GM21786 (cell line): ENCODE measurements around the gene RAE1.

ENCODE experiments used
- ATAC-seq: cut with Tn5 transposase; IDR thresholded peaks from one replicate; pipeline ENCODE4 v1.9.1; 2021; ENCODE audit not compliant: unreplicated experiment

The RAE1 gene

DNA sequence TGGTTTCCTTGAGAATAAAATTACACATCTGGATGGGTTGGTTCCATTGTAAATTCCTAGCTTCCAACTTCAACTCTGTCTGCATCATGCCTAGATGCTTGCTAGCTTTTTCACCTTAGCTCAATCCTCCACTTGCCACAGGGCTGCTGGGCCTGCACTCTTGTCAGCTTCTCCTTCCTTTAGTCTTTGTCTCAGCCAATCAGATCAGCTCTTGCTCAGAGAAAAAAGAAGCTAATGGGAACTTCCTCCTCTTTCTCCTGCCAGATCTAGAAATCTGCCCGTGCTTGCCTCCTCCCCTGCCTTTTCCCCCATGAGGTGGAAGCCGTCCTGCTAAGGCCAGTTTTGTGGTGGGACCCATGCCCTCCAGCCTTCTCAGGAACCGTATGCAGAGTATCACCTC is 18.5 kb downstream of the RAE1 start:
- ATAC-seq, result no peak

DNA sequence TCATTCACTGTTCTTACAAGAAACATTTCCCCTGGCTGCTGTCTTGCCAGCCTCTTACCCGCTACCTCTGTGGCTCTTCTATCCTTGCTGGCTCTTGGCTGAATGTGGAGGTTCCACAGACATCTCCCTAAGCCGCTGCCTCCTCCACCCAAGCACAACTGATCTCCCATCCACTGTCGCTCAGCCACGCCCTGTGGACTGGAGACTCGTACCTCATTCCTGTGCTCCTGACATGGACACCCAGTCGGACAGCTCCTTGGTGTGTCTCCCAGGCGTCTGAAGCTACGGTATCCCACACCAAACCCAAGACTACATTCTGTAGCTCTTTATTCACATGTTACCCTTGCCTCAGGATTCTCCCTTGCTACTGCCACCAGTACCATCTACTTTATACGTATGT is 19.3 kb downstream of the RAE1 start:
- no peak for ATAC-seq

DNA sequence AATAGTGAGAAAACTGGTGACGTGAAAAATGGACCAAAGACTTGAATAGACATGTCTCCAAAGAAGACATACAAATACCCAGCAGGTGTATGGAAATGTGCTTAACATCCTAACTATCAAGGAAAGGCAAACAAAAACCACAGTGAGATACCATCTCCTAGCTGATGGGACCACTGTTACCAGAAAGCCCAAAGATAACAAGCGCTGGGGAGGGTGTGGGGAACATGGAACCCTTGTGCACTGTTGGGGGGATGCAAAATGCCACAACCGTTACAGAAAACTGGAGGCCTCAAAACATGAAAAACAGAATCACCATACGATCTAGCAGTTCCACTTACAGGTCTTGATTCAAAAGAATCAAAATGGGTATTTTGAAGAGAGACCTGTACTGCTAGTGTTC is 20.3 kb downstream of the RAE1 start:
- ATAC-seq, result no peak

DNA sequence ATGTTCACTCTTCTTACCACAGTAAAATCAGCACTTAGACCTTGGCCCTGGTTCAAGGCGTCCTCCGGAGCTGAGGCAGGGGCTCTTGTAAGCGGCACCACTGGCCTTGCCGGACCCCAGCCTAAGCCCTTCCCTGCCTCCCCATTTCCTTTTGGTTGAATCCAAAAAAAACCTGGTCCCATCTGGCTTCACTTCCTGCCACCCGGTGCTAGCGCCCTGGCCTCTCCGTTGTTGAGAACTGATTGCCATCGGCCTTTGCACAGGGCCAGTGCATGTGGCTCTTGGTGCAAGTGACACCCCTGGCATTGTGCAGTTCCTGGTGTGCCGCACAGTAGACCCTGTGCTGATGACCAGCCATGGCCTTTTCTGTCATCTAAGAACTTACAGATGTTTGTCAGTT is 21.1 kb downstream of the RAE1 start:
- no peak for ATAC-seq

DNA sequence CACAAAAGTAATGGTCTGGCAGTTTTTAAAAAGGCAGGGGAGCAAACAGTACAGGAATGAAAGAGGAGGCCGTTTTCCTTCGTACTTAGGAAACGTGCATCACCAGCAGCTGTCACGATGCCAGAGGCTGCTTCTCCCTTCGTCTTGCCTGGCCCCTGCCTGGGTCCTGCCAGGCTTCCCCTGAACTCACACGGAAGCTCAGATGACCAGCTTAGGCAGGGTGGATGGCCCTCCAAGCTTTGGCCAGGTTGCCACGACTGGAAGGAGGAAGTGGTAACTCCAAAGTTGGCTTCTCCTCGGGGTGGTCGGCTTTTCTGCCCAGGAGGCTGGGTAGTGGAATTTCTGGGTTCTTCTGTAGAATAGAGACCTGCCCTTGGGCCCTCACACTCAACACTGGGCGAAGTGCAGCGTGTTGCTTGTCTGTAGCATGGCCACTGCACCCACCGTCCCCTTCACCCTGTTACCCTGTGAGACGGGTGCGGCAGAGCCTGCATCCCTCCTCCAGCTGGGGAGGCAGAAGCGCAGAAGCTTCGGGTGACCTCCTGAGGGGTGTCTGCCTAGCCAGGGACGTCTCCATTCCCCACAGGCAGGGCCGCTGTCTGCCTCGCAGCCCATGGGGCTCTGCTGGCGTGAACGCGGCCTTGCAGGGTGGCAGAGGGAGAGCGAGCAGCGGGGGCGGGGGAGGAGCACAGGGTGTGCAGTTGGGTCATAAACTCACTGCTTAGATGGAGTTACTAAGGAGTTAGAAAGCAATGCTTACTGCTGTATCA is 21.7 kb downstream of the RAE1 start:
- ATAC-seq, result no peak

DNA sequence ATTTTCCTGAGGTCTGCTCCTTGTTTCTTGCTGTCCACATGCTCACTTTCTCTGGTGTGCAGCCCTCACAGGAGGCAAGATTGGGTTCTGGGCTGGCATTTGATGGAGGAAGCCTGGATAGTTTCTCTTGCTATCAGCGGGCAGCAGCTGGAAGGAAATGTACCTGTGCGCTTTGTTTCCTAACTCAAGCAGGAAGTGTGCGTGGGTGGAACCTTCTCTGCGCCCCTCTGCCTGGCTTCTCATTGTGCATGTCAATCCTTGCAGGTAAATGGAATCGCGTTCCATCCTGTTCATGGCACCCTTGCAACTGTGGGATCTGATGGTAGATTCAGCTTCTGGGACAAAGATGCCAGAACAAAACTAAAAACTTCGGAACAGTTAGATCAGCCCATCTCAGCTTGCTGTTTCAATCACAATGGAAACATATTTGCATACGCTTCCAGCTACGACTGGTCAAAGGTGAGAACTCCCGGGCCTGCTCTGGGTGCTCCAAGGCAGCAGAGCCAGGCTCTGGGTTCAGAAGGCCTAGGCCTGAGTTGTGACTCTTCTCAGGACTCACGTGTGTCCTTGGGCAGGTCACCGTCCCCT is 23.4 kb downstream of the RAE1 start:
- ATAC-seq, result no peak

DNA sequence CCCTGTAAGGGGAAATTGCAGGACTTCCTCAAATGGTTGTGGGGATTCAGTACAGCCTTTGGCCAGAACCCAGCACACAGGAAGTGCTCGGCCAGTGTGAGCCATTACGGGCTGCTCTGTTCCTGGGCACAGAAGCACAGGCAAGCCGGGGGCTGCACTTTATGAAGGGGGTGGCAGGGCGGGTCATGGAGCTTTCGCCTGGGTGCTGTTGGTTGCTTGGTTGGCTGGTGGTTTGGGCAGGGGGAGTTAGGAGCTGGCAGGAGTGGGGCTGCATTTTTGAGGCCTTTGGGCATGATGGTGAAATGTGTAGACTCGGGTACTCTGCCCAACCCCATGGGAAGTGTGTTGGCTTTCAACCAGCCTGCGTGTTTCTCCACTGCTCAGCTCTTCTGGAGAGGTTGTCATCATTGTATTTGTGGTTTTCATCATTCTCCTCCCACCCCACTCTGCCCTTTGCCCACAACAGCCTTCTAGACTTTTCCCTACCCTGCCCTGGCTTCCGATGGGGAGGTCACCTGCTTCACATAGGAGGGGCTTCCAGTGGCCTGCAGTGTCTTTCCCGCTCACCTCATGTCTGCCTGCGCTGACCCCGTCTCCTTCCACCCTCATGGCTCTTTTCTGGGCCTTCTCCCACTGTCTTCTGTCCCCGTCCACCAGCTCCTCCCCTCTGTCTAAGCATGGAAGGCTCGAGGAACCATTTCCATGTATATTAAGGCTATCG is 24.0 kb downstream of the RAE1 start:
- ATAC-seq, result no peak

DNA sequence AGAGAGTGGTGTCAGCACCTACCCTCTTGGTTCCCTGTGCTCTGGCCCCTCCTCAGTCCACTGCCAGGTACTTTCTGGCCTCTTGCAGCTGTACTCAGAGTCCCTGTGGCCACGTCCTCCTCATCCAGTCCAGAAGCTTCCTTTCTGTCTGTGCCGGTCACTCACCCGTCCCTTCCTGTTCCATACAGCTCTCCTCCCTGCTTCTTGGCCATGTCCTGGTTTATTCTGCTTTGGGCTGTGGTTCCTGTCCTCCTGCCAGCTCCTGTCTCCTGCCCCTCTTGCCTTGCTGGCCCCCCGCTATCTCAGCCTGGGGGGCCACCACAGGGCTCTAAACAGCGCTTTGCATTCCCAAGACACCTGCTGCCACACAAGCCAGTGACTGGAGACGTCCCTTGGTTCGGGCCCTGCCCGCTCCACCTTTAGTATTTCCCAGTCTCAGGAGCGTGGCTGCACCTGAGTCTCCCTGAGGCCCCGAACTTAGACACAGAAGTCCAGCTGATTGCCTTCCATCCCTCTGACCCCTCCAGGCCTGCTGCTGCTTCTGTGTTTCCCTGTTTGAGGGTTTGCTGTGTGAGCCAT is 24.7 kb downstream of the RAE1 start:
- ATAC-seq, result no peak

DNA sequence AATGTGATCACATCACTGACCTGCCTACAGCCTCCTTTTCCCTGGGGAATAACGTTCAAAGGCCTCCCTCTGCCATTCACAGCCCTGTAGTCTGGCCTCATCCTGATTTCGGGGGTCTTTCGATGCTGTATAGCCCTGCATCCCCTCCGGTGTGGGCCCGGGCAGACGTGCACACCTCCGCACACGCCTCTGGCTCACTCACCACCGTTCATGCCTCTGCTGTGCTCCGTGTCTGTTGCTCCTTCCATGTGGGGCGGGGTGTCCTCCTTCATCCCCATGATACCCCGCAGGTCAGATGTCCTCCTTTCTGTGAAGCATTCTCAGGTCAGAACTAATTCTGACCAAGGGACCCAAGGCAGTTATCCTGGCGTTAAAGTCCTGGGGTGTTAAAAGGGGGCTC is 26.3 kb downstream of the RAE1 start:
- ATAC-seq, result no peak

DNA sequence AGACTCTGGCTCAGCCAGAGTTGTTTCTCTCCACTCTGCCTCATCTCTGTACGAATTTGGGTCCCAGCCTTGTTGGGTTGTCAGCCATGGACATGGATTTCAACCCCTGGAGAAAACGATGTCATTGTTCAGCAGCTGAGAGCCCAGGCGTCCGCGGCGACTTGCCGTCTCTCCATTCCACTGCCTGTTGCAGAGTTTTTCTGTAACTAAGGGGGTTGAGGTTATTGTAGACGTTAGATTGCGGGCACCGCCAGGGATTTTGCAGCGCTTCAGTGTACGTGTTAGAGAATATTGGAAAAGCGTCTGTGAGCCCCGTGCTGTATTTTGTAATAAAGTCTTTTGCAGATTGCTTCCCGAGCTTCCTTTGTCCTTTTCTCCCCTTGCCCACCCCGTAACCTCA is 27.1 kb downstream of the RAE1 start:
- ATAC-seq, result no peak

DNA sequence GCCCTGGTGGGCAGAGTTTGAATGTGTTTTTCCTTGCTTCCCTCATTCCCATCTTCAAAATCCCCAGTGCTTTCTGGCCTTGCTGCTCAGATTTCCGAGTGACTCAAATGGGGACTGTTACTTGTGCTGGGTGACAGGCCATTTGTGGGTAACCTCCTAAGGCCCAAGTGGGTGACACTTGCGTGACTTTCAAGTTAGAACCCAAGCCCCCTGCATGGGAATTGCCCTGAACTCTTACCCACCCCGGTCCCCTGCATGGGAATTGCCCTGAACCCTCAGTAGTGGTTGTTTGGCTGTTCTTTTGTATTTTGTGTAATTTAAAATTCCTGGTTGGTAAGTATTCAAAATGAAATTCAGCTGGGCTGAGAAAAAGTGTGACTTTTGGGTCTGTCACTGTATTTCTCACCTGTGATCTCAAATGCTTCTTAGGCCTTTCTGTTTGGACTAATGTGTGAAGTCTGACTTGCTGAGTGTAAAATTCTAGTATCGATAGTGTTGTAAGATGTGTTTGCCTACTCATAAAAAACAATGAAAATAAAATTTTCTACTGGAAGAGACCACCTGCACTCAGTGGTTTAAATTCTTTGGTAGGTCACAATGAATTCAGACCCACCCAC is 27.7 kb downstream of the RAE1 start:
- ATAC-seq, result no peak

DNA sequence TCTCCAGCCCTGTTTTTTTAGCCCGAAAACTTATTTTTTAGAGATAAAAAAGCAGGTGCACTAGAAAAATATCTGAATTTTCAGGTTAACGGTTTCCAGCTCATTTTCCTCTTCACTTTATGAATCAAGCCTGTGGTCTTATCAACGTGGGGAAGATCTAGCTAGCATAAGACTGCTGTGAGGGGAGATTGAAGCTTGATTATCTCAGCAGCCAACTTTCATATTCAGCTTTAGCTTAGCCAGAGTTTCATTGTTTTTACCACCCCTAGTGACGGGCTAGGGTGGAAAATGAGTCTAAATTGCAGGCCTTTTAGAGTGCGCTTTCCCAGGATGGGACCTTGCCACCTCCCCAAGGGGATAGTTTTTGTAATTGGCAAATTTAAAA is 28.2 kb downstream of the RAE1 start:
- no peak for ATAC-seq

DNA sequence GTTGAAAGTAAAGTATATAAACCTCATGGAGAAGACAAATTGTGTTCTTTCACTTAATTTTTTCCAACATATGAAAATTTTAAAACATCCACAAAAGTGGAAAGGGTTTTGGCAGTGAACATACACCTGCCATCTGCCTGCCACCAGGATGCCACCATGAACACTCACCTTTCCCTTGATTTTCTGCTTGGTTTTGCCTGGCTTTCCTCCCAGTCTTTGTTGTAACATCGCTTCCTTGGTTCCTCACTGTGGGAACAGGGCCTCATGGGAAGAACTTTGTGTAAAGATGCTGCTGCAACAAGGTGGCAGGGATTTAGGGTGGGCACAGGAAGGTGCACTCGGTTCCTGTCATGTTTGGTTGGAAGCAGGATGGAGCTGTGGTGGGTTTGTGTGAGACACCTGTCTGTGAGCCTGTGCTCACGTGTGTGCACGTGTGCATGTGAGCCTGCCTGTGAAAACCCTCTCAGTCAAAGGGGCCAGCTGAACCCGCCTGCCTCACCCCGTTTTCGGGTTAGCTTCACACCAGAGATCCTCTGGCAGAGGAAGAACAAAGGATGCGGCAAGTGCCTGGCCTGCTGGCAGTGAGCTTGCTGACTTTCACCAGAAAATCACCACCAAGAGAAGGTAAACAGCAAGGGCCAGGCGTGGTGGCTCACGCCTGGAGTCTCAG is 29.2 kb downstream of the RAE1 start:
- ATAC-seq, result no peak

DNA sequence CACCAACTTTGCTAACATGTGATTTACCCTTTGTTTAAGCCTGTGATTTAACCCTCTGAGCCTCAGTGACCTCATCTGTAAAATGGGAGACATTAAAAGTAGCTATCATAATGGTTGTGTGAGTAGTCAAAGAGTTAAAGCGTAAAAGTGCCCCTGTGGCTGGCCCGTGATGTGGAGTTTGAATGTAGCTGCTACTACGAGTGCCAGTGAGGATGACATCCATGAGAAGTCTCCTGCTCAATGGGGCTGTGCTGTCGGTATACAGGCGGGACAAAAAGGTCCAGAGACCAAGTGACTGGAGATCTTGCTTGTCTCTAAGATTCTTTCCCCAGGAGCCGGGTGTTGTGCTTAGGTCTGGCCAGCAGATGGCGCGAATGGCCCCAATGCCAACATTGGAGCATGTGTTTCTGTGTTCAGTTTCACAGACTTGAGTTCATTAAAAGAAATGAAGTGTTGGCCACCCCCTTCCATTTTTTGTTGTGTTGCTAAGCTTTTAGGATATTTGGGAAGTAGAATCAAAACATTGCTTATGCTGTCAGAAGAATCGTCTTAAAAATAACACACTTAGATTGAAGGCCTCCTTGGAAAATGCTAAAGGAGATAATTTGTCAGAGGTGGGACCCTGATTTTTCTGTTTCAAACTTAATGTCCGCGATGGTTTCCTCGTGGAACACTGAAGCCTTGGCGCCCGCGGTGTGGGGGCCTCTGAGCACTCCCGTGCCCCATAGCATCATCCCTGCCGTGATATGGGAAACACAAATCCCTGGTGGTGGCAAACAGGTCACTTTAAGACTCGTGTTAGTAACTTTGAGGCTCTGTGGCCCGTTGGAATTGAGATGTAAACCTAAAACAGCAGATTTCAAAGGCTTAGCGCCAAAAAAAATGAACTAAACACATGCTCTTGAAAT is 30.8 kb downstream of the RAE1 start:
- ATAC-seq, result no peak

DNA sequence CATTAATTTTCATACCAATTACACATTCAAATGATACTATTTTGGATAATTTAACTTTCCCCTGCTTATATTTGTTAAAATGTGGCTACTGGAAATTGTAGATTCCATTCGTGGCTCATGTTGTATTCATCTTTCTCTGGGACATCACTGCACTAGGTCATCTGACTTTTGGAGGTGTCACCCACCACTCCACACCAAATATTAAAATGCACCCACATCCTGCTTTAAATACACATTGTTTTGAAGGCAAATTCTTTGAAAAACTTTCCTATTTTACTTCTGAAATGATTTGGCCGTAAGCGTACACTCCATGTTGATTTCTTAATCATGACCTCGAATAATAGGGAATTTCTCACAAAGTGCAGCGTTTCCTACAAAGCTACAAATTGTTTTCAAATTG is 31.5 kb downstream of the RAE1 start:
- ATAC-seq, result no peak

DNA sequence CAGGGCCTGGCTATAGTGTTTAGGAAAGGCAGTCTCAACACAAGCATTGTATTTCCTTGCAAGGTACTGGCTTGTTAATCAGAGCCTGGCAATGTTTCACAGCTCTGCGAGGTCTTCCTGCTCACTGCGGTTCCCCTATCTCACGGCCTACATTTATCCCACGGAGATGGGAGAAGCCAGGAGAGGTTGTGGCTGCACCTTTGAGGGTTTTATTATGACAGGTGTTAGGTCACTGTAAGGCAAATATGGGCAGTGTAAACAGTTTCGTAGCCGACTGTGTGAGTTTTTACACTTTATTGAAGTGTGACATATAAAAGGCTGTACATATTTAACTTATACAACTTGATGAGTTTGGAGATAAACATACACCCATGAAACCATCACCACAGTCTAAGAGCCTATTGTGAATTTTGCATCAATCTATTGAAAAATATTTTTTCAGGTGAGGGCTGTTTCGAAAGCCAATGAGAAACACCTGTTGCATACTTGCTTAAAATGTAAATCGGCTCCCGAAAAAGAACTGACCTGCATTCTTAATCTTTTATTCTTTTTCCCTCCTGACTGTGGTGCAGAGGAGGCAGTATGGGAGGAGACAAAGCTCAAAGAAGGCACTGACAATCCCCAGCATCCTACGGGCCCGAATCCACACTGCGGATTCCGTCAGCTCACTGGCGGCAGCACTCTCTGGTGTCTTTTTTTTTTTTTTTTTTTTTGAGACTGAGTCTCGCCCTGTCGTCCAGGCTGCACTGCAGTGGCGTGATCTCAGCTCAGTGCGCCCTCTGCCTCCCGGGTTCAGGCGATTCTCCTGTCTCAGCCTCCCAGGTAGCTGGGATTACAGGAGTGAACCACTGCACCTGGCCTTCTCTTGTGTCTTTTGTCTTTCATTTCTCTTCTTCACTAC is 32.6 kb downstream of the RAE1 start:
- no peak for ATAC-seq

DNA sequence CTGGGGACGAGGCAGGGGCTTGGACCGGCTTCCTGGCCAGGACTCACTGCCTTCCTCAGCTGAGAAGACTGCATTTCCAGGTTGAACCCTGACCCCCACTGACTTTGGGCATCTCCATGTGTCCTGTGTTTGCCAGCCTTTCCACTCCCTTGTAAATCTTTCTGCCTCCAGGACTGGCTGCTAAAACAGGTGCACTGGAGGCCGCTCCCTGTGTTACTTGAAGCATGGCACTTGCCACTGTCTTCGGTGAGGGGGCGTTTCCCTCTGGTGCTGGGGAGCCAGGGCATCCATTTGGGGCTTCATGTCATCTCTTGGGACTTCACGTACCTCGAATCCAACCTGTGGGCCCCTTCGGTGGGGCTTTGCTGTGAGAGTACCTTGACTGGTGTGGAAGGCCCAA is 33.4 kb downstream of the RAE1 start:
- ATAC-seq, result no peak

DNA sequence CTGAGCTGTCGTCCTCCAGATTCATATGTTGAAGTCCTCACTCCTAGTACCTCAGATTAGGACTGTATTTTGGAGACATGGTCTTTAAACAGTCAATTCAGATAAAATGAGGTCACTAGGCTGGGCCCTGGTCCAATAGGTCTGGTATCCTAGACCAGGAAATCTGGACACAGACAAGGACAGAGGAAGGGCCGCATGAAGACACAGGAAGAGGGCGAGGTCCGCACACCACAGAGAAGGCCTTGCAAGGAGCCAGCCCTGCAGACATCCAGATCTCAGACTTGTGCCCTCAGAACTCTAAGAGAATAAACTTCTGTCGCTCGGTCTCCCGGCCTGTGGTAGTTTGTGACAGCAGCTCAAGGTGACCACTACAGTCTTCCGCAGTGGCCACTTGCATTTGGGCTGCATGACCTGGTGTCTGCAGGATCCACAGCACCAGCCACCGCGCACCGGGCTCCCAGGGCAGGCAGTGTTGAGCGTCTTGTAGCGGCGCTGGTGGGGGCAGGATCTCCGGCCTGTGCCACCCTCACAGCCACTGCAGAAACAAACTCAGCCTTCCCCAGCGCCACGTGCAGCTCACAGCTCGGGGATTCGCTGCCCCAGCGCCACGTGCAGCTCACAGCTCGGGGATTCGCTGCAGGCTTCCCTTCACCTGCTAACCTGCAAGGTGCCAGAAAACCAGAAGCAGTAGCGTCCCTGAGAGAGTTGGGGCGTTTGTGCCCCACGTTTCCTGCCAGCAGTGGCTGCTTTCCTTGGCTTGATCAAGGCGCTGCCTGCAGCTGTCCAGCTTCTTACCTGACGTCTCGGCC is 34.1 kb downstream of the RAE1 start:
- no peak for ATAC-seq
